ENCODE results near the gene NCS1.

NCS1 gene

GRCh38 chr9:130149031-130149430 is 23.2 kb upstream of the NCS1 start:
- no peak for DNase-seq

- DNase-seq: no peak
Measured at GRCh38 chr9:130149654-130150286, 22.4 kb upstream of the NCS1 start.

GRCh38 chr9:130150779-130151382 is 21.3 kb upstream of the NCS1 start:
- DNase-seq: no peak

- DNase-seq: no peak
Measured at GRCh38 chr9:130154816-130155215, 17.4 kb upstream of the NCS1 start.

GRCh38 chr9:130155647-130156046 is 16.6 kb upstream of the NCS1 start:
- no peak for DNase-seq

GRCh38 chr9:130156672-130157071 is 15.5 kb upstream of the NCS1 start:
- no peak for DNase-seq

GRCh38 chr9:130157079-130157478 is 15.1 kb upstream of the NCS1 start:
- DNase-seq: no peak

- DNase-seq: no peak
Measured at GRCh38 chr9:130158001-130158400, 14.2 kb upstream of the NCS1 start.

GRCh38 chr9:130159057-130159456 is 13.1 kb upstream of the NCS1 start:
- DNase-seq: no peak

- no peak for DNase-seq
Measured at GRCh38 chr9:130159915-130160670, 12.1 kb upstream of the NCS1 start.

GRCh38 chr9:130160862-130161470 is 11.2 kb upstream of the NCS1 start:
- DNase-seq: no peak

GRCh38 chr9:130165579-130165978 is 6.6 kb upstream of the NCS1 start:
- no peak for DNase-seq

GRCh38 chr9:130166399-130166798 is 5.8 kb upstream of the NCS1 start:
- no peak for DNase-seq

GRCh38 chr9:130167927-130168326 is 4.3 kb upstream of the NCS1 start:
- DNase-seq: no peak

- peak; percentile 50 for DNase-seq
Measured at GRCh38 chr9:130171226-130172148, 717 bp upstream of the NCS1 start.

GRCh38 chr9:130172858-130173665 is 858 bp downstream of the NCS1 start:
- peak; percentile 77 for DNase-seq

GRCh38 chr9:130173666-130173983 is 1.4 kb downstream of the NCS1 start:
- DNase-seq: peak; percentile 66

GRCh38 chr9:130174025-130174424 is 1.8 kb downstream of the NCS1 start:
- DNase-seq: peak; percentile 52

- DNase-seq: no peak
Measured at GRCh38 chr9:130174920-130175321, 2.7 kb downstream of the NCS1 start.

- DNase-seq: no peak
Measured at GRCh38 chr9:130175355-130175754, 3.2 kb downstream of the NCS1 start.

- no peak for DNase-seq
Measured at GRCh38 chr9:130176760-130177159, 4.6 kb downstream of the NCS1 start.

Data from 8988T (cell line).